Measurements from ENCODE around the gene NRXN3. TPM values are rescaled to one million over a fixed set of nuclear protein-coding genes. Genes with fewer than 3 reads are reported as not detected.

NRXN3 gene
- total RNA-seq, 1 donor from 2014 or later = 11.4 TPM

GRCh38 chr14:79271122-79271521 is 1100.9 kb downstream of the NRXN3 start:
- no peak overlapping the region for H3K27ac Mint-ChIP-seq
- no peak for DNase-seq (ENCODE audit: low spot score in 2 of 2, unreplicated experiment in 2 of 2)
- no peak for TF ChIP-seq CTCF (IDR thresholded peaks at IDR 0.05; ENCODE audit: unreplicated experiment)
- peaks cover 17% of the 10 kb centered on the region for H3K27me3 Mint-ChIP-seq (ENCODE audit: low read depth)
- no peaks in the 10 kb centered on the region for H3K4me1 Mint-ChIP-seq
- H3K9me3 Mint-ChIP-seq = no peaks in the 10 kb centered on the region
- H3K36me3 Mint-ChIP-seq = no peaks in the 10 kb centered on the region
- H3K4me3 Mint-ChIP-seq = no peak overlapping the region

DNA sequence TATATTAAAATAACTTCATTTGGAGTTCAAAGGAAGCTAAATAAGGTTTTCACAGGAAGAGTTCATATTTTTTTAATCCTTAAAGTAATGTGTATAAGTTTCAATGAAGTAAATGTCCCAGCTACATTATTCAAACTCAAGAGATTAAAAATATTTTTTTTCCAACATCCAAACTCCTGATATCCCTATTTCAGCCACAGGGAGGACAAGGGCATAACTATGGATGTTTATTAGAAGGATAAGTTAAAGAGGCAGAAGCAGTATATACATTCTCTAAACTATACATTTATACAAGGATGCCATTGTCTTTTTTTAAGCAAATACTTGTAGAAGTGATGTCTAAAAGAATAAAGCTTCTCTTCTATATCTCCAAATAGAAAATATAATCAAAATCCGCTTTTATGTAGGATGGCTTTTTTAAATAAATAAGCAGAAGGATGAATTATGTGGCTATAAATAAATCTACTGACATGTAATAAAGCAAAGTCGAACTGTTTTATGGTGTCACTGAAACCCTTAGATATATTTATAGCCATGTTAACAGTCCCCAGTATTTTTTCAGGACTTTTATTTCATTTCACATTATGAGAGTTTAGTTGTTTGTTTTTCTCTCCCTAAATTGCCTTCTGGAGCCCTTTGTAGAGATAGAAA is 1104.6 kb downstream of the NRXN3 start:
- Mint-ChIP-seq H3K36me3 (no peaks in the 10 kb centered on the region), H3K27me3 (ENCODE audit: low read depth) (peaks cover 49% of the 10 kb centered on the region), H3K4me3 (no peak overlapping the region), H3K4me1 (peaks cover 16% of the 10 kb centered on the region), H3K9me3 (no peaks in the 10 kb centered on the region), H3K27ac (no peak overlapping the region)
- DNase-seq (ENCODE audit: low spot score in 2 of 2, unreplicated experiment in 2 of 2) = no peak
- TF ChIP-seq CTCF (IDR thresholded peaks at IDR 0.05; ENCODE audit: unreplicated experiment) = no peak

DNA sequence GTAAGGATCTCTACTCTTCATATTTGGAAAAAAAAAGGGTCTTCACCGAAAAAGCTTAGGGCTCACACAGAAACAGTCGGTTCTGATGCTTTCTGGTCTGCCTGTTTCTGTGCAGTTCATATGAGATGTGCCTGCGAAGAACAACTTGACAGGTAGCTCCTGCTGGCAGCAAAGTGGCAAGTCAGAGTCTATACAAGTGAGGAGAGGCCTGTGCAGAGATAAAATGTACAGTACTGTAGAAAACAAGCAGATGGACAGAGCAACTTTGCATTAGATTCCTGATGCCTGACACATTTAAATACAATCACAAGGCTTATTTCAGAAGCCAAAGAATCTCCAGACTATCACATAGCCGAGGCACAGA is 1105.1 kb downstream of the NRXN3 start:
- Mint-ChIP-seq H3K27me3 (ENCODE audit: low read depth) (peaks cover 53% of the 10 kb centered on the region), H3K36me3 (no peaks in the 10 kb centered on the region), H3K4me1 (peaks cover 19% of the 10 kb centered on the region), H3K27ac (no peak overlapping the region), H3K4me3 (no peak overlapping the region), H3K9me3 (no peaks in the 10 kb centered on the region)
- TF ChIP-seq CTCF (IDR thresholded peaks at IDR 0.05; ENCODE audit: unreplicated experiment) = no peak
- no peak for DNase-seq (ENCODE audit: low spot score in 2 of 2, unreplicated experiment in 2 of 2)

DNA sequence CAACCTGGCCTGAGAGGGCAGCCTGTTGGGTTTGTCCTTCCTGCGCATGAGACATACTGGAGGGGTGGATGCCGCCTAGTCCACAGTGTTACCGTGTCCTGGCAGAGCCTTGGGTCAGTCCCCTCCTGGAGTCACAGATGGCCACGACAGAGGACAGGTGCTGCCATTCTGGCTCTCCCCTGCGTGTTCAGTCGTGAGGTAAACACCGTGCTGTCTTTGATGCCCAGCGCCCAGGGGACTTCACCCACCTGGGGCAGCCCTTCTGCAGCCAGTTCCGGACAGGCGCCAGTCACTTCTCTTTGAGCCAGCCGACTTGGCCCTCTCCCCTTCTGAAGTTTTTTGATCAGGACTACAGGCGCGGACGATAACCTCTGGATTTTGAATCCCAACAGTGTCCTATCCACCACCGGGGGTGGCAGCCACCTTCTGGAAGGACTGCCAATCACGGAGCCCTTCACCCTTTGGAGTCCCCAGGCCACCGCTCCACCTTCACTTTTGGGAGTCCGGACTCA is 1108.2 kb downstream of the NRXN3 start:
- no peaks in the 10 kb centered on the region for H3K36me3 Mint-ChIP-seq
- no peak for DNase-seq (ENCODE audit: low spot score in 2 of 2, unreplicated experiment in 2 of 2)
- peaks cover 47% of the 10 kb centered on the region for H3K4me1 Mint-ChIP-seq
- peaks cover 71% of the 10 kb centered on the region for H3K27me3 Mint-ChIP-seq (ENCODE audit: low read depth)
- H3K27ac Mint-ChIP-seq = no peak overlapping the region
- H3K9me3 Mint-ChIP-seq = no peaks in the 10 kb centered on the region
- H3K4me3 Mint-ChIP-seq = peak overlapping the region; percentile 95
- TF ChIP-seq CTCF (IDR thresholded peaks at IDR 0.05; ENCODE audit: unreplicated experiment) = no peak

- no peak for TF ChIP-seq CTCF (IDR thresholded peaks at IDR 0.05; ENCODE audit: unreplicated experiment)
- H3K4me1 Mint-ChIP-seq = peaks cover 47% of the 10 kb centered on the region
- H3K9me3 Mint-ChIP-seq = no peaks in the 10 kb centered on the region
- DNase-seq (ENCODE audit: low spot score in 2 of 2, unreplicated experiment in 2 of 2) = peak; percentile 64 to 86
- no peaks in the 10 kb centered on the region for H3K36me3 Mint-ChIP-seq
- peak overlapping the region; percentile 95 for H3K4me3 Mint-ChIP-seq
- H3K27ac Mint-ChIP-seq = peak overlapping the region; percentile 82
- H3K27me3 Mint-ChIP-seq (ENCODE audit: low read depth) = peaks cover 69% of the 10 kb centered on the region
Observed at GRCh38 chr14:79278798-79279644, 1108.8 kb downstream of the NRXN3 start.

Measured in mesothelial cell of epicardium (in vitro differentiated cells).